ENCODE measurements around the gene ADNP.

ADNP gene

GRCh38 chr20:50932016-50932485 lies 814 bp upstream of the ADNP start:
- DNase-seq: no peak

DNA sequence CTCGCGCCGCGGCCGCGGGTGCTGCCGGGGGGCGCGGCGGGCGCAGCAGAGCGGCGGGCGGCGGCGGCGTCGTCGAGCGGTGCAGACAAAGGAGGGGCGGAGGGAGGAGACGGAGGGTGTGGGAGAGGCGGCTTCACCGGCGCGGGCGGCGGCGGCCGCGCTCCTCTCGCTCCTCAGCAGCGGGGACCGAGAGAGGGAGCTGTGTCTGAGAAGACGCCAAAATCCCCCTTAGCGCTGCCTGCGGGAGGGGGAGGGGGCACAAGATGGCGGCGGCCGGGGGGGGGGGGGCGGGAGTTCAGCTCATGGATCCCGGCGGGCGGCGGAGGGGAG lies 296 bp downstream of the ADNP start:
- DNase-seq: no peak

DNA sequence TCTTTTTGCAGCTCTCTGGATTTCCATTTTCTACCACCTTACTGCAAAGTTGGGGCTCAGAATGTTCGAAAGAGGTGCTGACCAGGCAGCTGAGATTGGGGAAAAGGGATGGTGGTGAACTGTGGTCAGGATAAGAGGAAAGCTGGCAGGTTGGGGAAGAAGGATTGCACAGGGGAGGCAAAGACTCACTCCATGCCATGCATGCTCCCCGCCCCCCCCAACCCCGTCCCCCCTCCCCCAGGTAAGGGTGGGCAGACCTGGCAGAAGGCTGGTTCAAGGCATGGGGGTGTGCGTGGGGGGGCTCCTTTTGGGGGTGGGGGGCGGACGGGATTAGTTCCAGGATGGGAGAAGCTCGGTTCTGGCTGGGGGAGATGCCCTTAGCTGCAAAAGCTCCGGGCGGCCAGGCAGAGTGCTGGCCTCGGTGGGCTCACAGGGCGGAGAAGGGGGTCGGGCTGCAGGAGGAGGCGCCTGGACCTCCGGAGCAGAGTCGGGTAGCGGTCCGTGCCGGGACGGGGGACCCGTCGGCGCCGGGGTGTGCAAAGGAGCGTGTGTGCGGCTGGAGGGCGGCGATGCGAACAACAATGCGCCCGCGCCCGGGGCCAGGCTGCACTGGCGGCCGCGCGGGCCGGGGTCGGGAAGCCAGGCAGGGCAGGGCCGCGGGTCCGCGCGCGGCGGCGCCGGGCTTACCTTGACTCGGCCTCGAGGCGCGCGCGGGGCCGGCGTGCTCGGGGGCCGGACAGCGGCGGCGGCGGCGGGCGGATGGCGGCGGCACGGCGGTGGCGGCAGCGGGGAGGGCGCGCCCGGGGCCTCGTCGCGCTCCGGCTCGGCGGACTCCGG lies 880 bp downstream of the ADNP start:
- no peak for DNase-seq

- DNase-seq: peak; percentile 89
These were observed 1.7 kb downstream of the ADNP start for GRCh38 chr20:50929299-50930138.

GRCh38 chr20:50928469-50928868 lies 2.8 kb downstream of the ADNP start:
- no peak for DNase-seq

GRCh38 chr20:50926530-50926929 lies 4.7 kb downstream of the ADNP start:
- DNase-seq: no peak

GRCh38 chr20:50924261-50924920 lies 6.8 kb downstream of the ADNP start:
- DNase-seq: no peak

DNA sequence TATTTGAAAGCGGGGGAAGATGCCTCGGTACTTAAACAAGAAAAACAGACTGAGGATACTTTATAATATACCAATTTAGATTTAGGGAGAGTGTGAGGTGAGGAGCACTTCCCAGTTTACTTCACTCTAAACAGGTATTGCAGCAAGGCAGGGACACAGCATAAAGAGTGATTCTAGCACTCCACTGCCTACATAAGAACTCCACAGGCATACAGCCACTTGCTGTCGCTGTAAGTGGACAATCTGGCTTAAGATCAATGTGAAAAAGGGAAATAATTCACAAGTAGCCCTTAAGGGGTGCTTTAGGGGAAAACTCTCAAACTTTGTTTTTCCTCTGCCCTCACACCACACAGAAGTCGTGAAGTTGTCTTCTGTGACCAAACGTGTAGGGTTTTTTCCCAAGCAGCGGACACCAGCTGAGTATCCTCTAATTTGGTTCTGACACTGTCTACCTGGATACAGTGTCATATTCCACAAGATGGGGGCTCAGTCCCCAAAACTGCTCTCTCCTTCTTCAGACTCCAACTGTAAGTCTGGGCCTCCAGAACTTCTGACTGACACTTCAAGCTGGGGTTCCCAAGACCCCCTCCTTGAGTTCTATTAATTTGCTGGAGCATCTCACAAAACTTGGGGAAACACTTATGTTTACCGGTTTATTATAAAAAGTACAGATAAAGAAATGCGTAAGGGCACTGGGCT lies 9.3 kb downstream of the ADNP start:
- no peak for DNase-seq

- no peak for DNase-seq
These were observed 10.2 kb downstream of the ADNP start for GRCh38 chr20:50920997-50921396.

DNA sequence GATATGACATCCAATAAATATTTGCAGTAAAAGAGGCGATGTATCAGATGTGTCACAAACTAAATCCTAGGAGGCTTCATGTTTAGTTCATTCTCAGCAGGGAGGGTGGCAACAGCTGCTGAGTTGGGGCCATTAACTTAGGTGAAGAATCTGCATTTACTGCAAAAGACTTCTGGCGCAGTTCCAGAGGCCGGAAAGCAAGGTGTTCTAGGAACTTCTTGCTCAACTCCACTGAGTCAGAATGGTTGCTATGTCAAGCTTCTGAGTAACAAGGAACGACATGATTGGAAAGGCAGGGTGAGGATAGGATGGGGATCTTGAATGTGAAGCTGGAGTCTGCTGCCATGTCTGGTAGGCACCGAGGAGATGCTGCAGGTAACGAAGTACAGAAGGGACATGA lies 11.7 kb downstream of the ADNP start:
- no peak for DNase-seq

GRCh38 chr20:50918403-50918802 lies 12.8 kb downstream of the ADNP start:
- DNase-seq: no peak

- no peak for DNase-seq
These were observed 14.3 kb downstream of the ADNP start for GRCh38 chr20:50916934-50917333.

- DNase-seq: no peak
These were observed 15.0 kb downstream of the ADNP start for GRCh38 chr20:50916257-50916656.

DNA sequence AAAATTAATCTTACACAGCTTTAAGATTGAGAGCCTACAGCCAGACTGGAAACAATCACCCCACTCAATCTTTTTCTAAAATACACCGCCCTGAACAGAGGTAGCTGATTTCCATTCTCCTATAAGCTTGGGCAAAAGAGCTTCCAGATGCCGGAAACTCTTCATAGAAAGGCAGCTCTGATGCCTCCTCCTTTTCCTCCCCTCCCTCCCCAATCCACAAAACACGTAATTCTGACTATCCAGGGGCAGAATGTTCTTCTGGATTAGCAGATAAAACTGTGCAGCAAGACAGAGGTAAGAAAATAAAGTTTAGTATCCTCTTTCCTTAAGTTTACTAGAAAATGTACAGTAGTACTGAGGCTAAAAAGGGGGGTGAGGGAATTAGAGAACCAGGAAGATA lies 15.8 kb downstream of the ADNP start:
- no peak for DNase-seq

DNA sequence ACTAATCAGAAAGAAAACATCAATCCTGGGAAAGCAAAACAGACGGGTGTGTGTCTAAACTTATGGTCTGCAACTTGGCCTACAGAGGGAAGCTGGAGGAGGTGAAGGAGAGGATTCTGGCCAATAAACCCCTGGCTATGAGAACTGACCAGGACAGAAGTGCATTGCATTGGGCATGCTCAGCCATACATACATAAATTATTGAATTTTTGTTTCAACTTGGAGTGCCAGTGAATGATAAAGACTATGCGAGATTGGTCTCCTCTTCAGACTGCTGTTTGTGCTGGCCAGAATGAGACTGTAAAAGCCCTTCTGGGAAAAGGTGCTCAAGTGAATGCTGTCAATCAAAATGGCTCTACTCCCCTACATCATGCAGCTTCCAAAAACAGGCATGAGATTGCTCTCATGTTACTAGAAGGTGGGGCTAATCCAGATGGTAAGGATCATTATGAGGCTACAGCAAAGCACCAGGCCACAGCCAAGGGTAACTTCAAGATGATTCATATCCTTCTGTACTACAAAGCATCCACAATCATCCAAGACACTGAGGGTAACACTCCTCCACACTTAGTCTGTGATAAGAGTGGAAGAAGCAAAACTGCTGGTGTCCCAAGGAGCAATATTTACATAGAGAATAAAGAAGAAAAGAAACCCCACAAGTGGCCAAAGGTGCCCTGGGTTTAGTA lies 17.4 kb downstream of the ADNP start:
- DNase-seq: no peak

GRCh38 chr20:50911716-50912115 lies 19.5 kb downstream of the ADNP start:
- no peak for DNase-seq

GRCh38 chr20:50911030-50911429 lies 20.2 kb downstream of the ADNP start:
- DNase-seq: no peak

DNA sequence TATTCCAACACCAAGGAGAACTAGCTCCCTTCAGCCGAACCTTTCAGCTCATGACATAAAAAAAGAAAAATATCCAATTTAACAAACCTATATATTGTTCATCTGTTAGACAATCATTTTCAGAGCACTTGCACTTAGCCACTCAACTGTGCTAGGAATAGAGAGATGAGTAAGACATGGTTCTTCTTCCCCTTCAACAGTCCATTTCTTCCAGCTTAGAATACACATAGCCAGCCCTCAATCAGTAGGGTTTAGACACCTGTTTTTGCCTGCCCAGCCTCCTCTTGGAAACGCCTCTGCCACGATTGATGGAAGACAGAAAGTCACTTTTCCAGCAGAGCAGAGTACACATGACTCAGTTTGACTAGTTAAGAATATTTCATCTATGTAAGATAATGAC lies 21.8 kb downstream of the ADNP start:
- DNase-seq: no peak

- no peak for DNase-seq
These were observed 27.1 kb downstream of the ADNP start for GRCh38 chr20:50904067-50904570.

- DNase-seq: no peak
These were observed 27.7 kb downstream of the ADNP start for GRCh38 chr20:50903353-50904051.

GRCh38 chr20:50901301-50901700 lies 29.9 kb downstream of the ADNP start:
- DNase-seq: no peak

- DNase-seq: no peak
These were observed 31.0 kb downstream of the ADNP start for GRCh38 chr20:50900261-50900660.

Measured in NCI-H774 (cell line).